Measurements from ENCODE around the gene FRMD6. TPM values are rescaled to one million over a fixed set of nuclear protein-coding genes. Genes with fewer than 3 reads are reported as not detected.

FRMD6 gene
- total RNA-seq, 1 experiment from 2014 or later: 9.6 TPM

GRCh38 chr14:51612449-51612848 lies 39.3 kb upstream of the FRMD6 start:
- Histone ChIP-seq H3K9ac (ENCODE audit: extremely low read depth, insufficient read length, low read length) (no peak overlapping the region), H4K8ac (replicated peaks; ENCODE audit: insufficient read length, low read depth, low read length) (no peak overlapping the region), H2BK20ac (ENCODE audit: low read depth, low read length, poor library complexity, severe bottlenecking) (no peak overlapping the region), H2AFZ (ENCODE audit: low read length) (no peak overlapping the region), H3K23me2 (ENCODE audit: insufficient read length, low read depth, low read length, poor library complexity, severe bottlenecking) (no peaks in the 10 kb centered on the region), H2BK15ac (ENCODE audit: low read depth, low read length) (no peak overlapping the region), H3K27me3 (ENCODE audit: insufficient read depth, low read length) (no peaks in the 10 kb centered on the region), H3K4ac (ENCODE audit: low read depth, low read length) (no peak overlapping the region), H3K4me2 (ENCODE audit: insufficient read depth, insufficient read length, low read length) (no peak overlapping the region), H2BK12ac (ENCODE audit: insufficient read length, low read depth, low read length) (no peak overlapping the region), H2AK5ac (ENCODE audit: insufficient read length, low read length) (no peak overlapping the region), H4K5ac (ENCODE audit: insufficient read length, low read depth, low read length) (no peak overlapping the region), H3K14ac (ENCODE audit: insufficient read depth, low read length) (no peak overlapping the region), H3K9me3 (ENCODE audit: control insufficient read depth, low read depth, low read length) (no peaks in the 10 kb centered on the region), H3K23ac (ENCODE audit: insufficient read length, low read depth, low read length) (no peak overlapping the region), H4K20me1 (ENCODE audit: control insufficient read depth, insufficient read depth, insufficient read length) (no peaks in the 10 kb centered on the region), H3K79me2 (ENCODE audit: insufficient read depth, low read length) (no peaks in the 10 kb centered on the region), H3K79me1 (ENCODE audit: insufficient read depth, low read depth, low read length, poor library complexity, severe bottlenecking) (no peaks in the 10 kb centered on the region), H3K18ac (ENCODE audit: insufficient read length, low read depth, low read length) (no peak overlapping the region), H3K27ac (ENCODE audit: insufficient read length, low read depth, low read length) (no peak overlapping the region), H2BK120ac (ENCODE audit: low read depth, low read length, poor library complexity, severe bottlenecking) (no peak overlapping the region), H3K4me1 (ENCODE audit: insufficient read depth, low read length) (no peaks in the 10 kb centered on the region), H3K56ac (ENCODE audit: insufficient read length, low read depth, low read length) (no peak overlapping the region), H3T11ph (ENCODE audit: low read length) (no peak overlapping the region), H4K91ac (ENCODE audit: insufficient read length, low read depth, low read length) (no peak overlapping the region), H2BK5ac (ENCODE audit: insufficient read length, low read length) (no peak overlapping the region)
- Mint-ChIP-seq H3K27me3 (ENCODE audit: low read depth) (no peaks in the 10 kb centered on the region; the same call in 1 of the 2 replicates), H3K4me1 (peaks cover 8 to 21% of the 10 kb centered on the region in 2 experiments), H3K36me3 (ENCODE audit: insufficient read depth in 1 of 3, low read depth in 3 of 3) (no peaks in the 10 kb centered on the region), H3K9me3 (no peaks in the 10 kb centered on the region), H3K27ac (no peak overlapping the region), H3K4me3 (no peak overlapping the region)
- no peak for TF ChIP-seq CTCF (conservative IDR thresholded peaks at IDR 0.05)
- no peak for DNase-seq
- WGBS (ENCODE audit: extremely low coverage, insufficient read length, low lambda C conversion rate): no CpG with 5 or more reads among the region's 1 CpG

Data from H9 (cell line).